Measurements from ENCODE around the gene NARF. TPM values are rescaled to one million over a fixed set of nuclear protein-coding genes. Genes with fewer than 3 reads are reported as not detected.

The NARF gene
- total RNA-seq, 4 donors from 2014 or later = 33.2 to 47.5 (median 40.2) TPM

GRCh38 chr17:82463391-82463790, 4.8 kb downstream of the NARF start:
- WGBS, 2 donors = 70 to 95% methylated on average over 5 to 6 of the region's 6 CpGs

GRCh38 chr17:82463925-82464566, 5.5 kb downstream of the NARF start:
- 68 to 70% methylated on average over 6 to 7 of the region's 7 CpGs for WGBS, 2 donors
- no peak for TF ChIP-seq POLR2A (IDR thresholded peaks at IDR 0.05)
- no peak for TF ChIP-seq CTCF (IDR thresholded peaks at IDR 0.05)
- Histone ChIP-seq H3K36me3 (peaks cover 12 to 93% (median 19%) of the 10 kb centered on the region in 3 donors), H3K4me3 (no peak overlapping the region), H3K27ac (peak overlapping the region in 2 of 4 donors; percentile 29 to 33), H3K4me1 (peaks cover 0 to 49% (median 5%) of the 10 kb centered on the region in 3 donors), H3K9me3 (no peaks in the 10 kb centered on the region), H3K27me3 (no peaks in the 10 kb centered on the region)
- DNase-seq = no peak
- intact Hi-C loops (cut with DNase I) = no loop called here

More at GRCh38 chr17:82463391-82463790, 4.8 kb downstream of the NARF start:
- H3K27me3 ChIP-seq = no peaks in the 10 kb centered on the region
- H3K9me3 ChIP-seq = no peaks in the 10 kb centered on the region
- TF ChIP-seq CTCF (IDR thresholded peaks at IDR 0.05) = no peak
- no peak for TF ChIP-seq POLR2A (IDR thresholded peaks at IDR 0.05)
- no peak overlapping the region for H3K4me3 ChIP-seq
- H3K36me3 ChIP-seq = peaks cover 12 to 86% (median 14%) of the 10 kb centered on the region in 3 donors
- intact Hi-C loops (cut with DNase I) = no loop called here
- peak overlapping the region in 2 of 4 donors; percentile 29 to 33 for H3K27ac ChIP-seq
- peaks cover 0 to 51% (median 5%) of the 10 kb centered on the region in 3 donors for H3K4me1 ChIP-seq
- no peak for DNase-seq

GRCh38 chr17:82464567-82464929, 6.0 kb downstream of the NARF start:
- no peaks in the 10 kb centered on the region for H3K27me3 ChIP-seq
- DNase-seq = no peak
- WGBS, 2 donors = 77 to 93% methylated on average over 2 to 10 of the region's 11 CpGs
- TF ChIP-seq POLR2A (IDR thresholded peaks at IDR 0.05) (no peak), CTCF (IDR thresholded peaks at IDR 0.05) (no peak)
- H3K27ac ChIP-seq = no peak overlapping the region
- peaks cover 0 to 44% (median 1%) of the 10 kb centered on the region in 3 donors for H3K4me1 ChIP-seq
- H3K36me3 ChIP-seq = peaks cover 12 to 98% (median 24%) of the 10 kb centered on the region in 3 donors
- H3K4me3 ChIP-seq = no peak overlapping the region
- no peaks in the 10 kb centered on the region for H3K9me3 ChIP-seq
- intact Hi-C loops (cut with DNase I) = no loop called here

GRCh38 chr17:82465023-82465603, 6.6 kb downstream of the NARF start:
- H3K36me3 ChIP-seq = peaks cover 10 to 100% (median 30%) of the 10 kb centered on the region in 3 donors

More at GRCh38 chr17:82465023-82465603, 6.6 kb downstream of the NARF start:
- no peak for DNase-seq
- Histone ChIP-seq H3K9me3 (no peaks in the 10 kb centered on the region), H3K4me3 (no peak overlapping the region), H3K27me3 (no peaks in the 10 kb centered on the region), H3K4me1 (peaks cover 0 to 38% (median 0%) of the 10 kb centered on the region in 3 donors), H3K27ac (no peak overlapping the region)
- intact Hi-C loops (cut with DNase I) = no loop called here
- TF ChIP-seq POLR2A (IDR thresholded peaks at IDR 0.05) = no peak
- TF ChIP-seq CTCF (IDR thresholded peaks at IDR 0.05) = no peak
- 79 to 91% methylated on average over 5 of the region's 7 CpGs for WGBS, 2 donors

Data from esophagus squamous epithelium (tissue), 5 donors.